Ovary (tissue), 10 donors: Measurements from ENCODE around the gene PLA2G12A. TPM values are rescaled to one million over a fixed set of nuclear protein-coding genes. Genes with fewer than 3 reads are reported as not detected.

Experiments used
- DNase-seq, 5 donors: peaks; one replicate each; pipeline ENCODE4 v3.0.0-alpha.2; 2019 to 2020
- H3K27ac ChIP-seq, 2 donors: fragments of 200-600 bp; one replicate each; pipeline versions ENCODE4 v1.5.1 to v1.8.0; 2019 to 2022
- H3K27me3 ChIP-seq: fragments of 200-600 bp; one replicate; pipeline ENCODE4 v1.8.0; 2022
- H3K36me3 ChIP-seq: fragments of 200-600 bp; sonication (generic); one replicate; pipeline ENCODE4 v1.5.1; 2019
- H3K4me1 ChIP-seq: one replicate; pipeline ENCODE4 v1.8.1; 2013; ENCODE audit warnings: mild to moderate bottlenecking, moderate library complexity; ENCODE audit not compliant: insufficient read depth
- H3K4me3 ChIP-seq: fragments of 200-600 bp; sonication (generic); one replicate; pipeline ENCODE4 v1.5.1; 2017
- H3K9me3 ChIP-seq, 2 donors: fragments of 200-600 bp in 1 of 2; sonication (generic) in 1 of 2; one replicate each; pipeline versions ENCODE4 v1.5.1 to v1.8.1; 2013 to 2019; ENCODE audit warnings: mild to moderate bottlenecking in 1 of 2, moderate library complexity in 1 of 2
- CTCF ChIP-seq, 3 donors: fragments of 450-650 bp in 2 of 3; fragments of 200-600 bp in 1 of 3; IDR thresholded peaks; one replicate each; pipeline versions ENCODE4 v1.5.1 to v1.8.0; 2016 to 2022; ENCODE audit warnings: antibody characterized with exemption in 3 of 3, mild to moderate bottlenecking in 1 of 3
- EP300 ChIP-seq: sonication (generic); formaldehyde crosslinking; IDR thresholded peaks from one replicate; pipeline ENCODE4 v1.6.1; 2017; ENCODE audit warnings: antibody characterized with exemption
- POLR2A ChIP-seq: fragments of 450-650 bp; IDR thresholded peaks from one replicate; pipeline ENCODE4 v1.6.1; 2017; ENCODE audit warnings: antibody characterized with exemption, mild to moderate bottlenecking, moderate library complexity
- WGBS, 3 donors: extraction: QIAGEN DNeasy Blood & Tissue Kit in 1 of 3; methylation state at CpG; one replicate each; pipeline versions ENCODE4 v1.1.5 to v1.1.7; 2013 to 2017; 5-methylcytosine and 5-hydroxymethylcytosine counted together
- intact Hi-C, 4 donors: fragments of 100-400 bp; cut with DNase I; formaldehyde crosslinking; loops; one replicate each; pipeline versions ENCODE4 v1.11.0 to v1.15.1; 2022 to 2023
- long read RNA-seq, 3 donors: library from polyadenylated mRNA in 2 of 3; unstranded in 2 of 3; transcript quantifications; one replicate each; pipeline ENCODE4 v2.0.0 and lab custom pipeline, GENCODE V29; 2021 to 2026
- polyA plus RNA-seq, 2 donors: library from polyadenylated mRNA; stranded (reverse); fragments of 200-250 nt in 1 of 2; fragments of 350-450 nt in 1 of 2; fragmentation: Illumina TruSeq in 1 of 2; extraction: RNeasy Lipid Tissue Mini Kit (QIAGEN cat#74804) in 1 of 2; gene quantifications; one replicate each; pipeline ENCODE4 v1.2.3, GENCODE V29; 2013 to 2014
- total RNA-seq, 7 donors: library from RNA; depleted of rRNA in 2 of 7; stranded (reverse); fragments of >200 nt in 2 of 7; fragmentation: NEBNext Ultra II Directional in 3 of 7; extraction: Animal tissue kit (Norgen Biotek cat#: 25700) in 3 of 7; gene quantifications; one replicate each; pipeline versions ENCODE4 v1.1.0 to v1.2.4, GENCODE V29; 2016 to 2023
- donor health status: DM: no; HTN: no; CAD: no; lungs with moderate emphysema.
- donor health status: DM: no; HTN: no; CAD: no.
- donor health status: Bipolar disorder and iron deficiency.
- donor health status: DM: yes; HTN: yes; CAD: no.
- donor health status: DM: no; HTN: no; CAD: no.
- donor health status: DM: yes; HTN: yes; CAD: no.

The PLA2G12A gene
- total RNA-seq (10 to 100 TPM; 31.2 to 84.3 (median 35.9) TPM), polyA plus RNA-seq (10 to 100 TPM; 11.0 to 31.7 TPM)
- long read RNA-seq, donor 1, full-length matches to known transcripts = 61 of 66 reads
- long read RNA-seq, donor 1, partial matches to known transcripts = 0 of 66 reads
- long read RNA-seq, donor 1, other reads (novel, unspliced or antisense) = 5 of 66 reads
- long read RNA-seq, donor 2, full-length matches to known transcripts = 51 of 51 reads
- long read RNA-seq, donor 2, partial matches to known transcripts = 0 of 51 reads
- long read RNA-seq, donor 2, other reads (novel, unspliced or antisense) = 0 of 51 reads
- long read RNA-seq, donor 3, full-length matches to known transcripts = 28 of 31 reads
- long read RNA-seq, donor 3, partial matches to known transcripts = 0 of 31 reads
- long read RNA-seq, donor 3, other reads (novel, unspliced or antisense) = 3 of 31 reads

- TF ChIP-seq POLR2A (peak; percentile 52), EP300 (no peak)
- WGBS, 3 donors = 0 to 1% (median 0%) methylated on average over 53 to 83 of the region's 83 CpGs
- Histone ChIP-seq H3K9me3 (no peaks in the 10 kb centered on the region), H3K4me1 (no peaks in the 10 kb centered on the region), H3K27ac (peak within 1 kb of the TSS; percentile 72 to 76), H3K4me3 (peak within 1 kb of the TSS; percentile 83), H3K27me3 (no peaks in the 10 kb centered on the region), H3K36me3 (no peaks in the 10 kb centered on the region)
- intact Hi-C loops = loop anchor here in 2 of 4 donors (5.0 to 10.0 kb wide), 3 partner anchors 85 to 298 kb away; partner anchors contain the start of genes SEC24B (in 2 of the 2) and GAR1 (in 1 of the 2)
- peak; percentile 63 to 84 (median 81) for DNase-seq
Measured at GRCh38 chr4:109729718-109730618, at the start of gene PLA2G12A. PLA2G12A (minus strand) TSS chr4:109730070; CDS start chr4:109729809, 261 bp downstream.

GRCh38 chr4:109764789-109765402 is 35.0 kb upstream of the PLA2G12A start:
- no peak for TF ChIP-seq POLR2A
- no peak for TF ChIP-seq EP300
- no peak for TF ChIP-seq CTCF (IDR thresholded peaks at IDR 0.05)
- Histone ChIP-seq H3K9me3 (no peaks in the 10 kb centered on the region), H3K4me3 (no peak overlapping the region), H3K27me3 (no peaks in the 10 kb centered on the region), H3K27ac (no peak overlapping the region), H3K36me3 (no peaks in the 10 kb centered on the region), H3K4me1 (peaks cover 2% of the 10 kb centered on the region)
- DNase-seq = no peak
- 21 to 35% (median 23%) methylated on average over 5 of the region's 5 CpGs for WGBS, 3 donors
- intact Hi-C loops = no loop called here

- H3K9me3 ChIP-seq = no peaks in the 10 kb centered on the region
- TF ChIP-seq CTCF (IDR thresholded peaks at IDR 0.05) = no peak
- no peak for TF ChIP-seq POLR2A
- no peak for TF ChIP-seq EP300
- H3K36me3 ChIP-seq = no peaks in the 10 kb centered on the region
- peak in 4 of 5 donors; percentile 10 to 51 (median 26) for DNase-seq
- intact Hi-C loops = no loop called here
- no peak overlapping the region for H3K27ac ChIP-seq
- WGBS, 3 donors = 3 to 21% (median 10%) methylated on average over 2 of the region's 2 CpGs
- peaks cover 2% of the 10 kb centered on the region for H3K4me1 ChIP-seq
- H3K4me3 ChIP-seq = no peak overlapping the region
- no peaks in the 10 kb centered on the region for H3K27me3 ChIP-seq
Measured at GRCh38 chr4:109764376-109764775, 34.5 kb upstream of the PLA2G12A start.

GRCh38 chr4:109760682-109761081 is 30.8 kb upstream of the PLA2G12A start:
- H3K4me3 ChIP-seq = no peak overlapping the region
- peaks cover 2% of the 10 kb centered on the region for H3K4me1 ChIP-seq
- H3K9me3 ChIP-seq = no peaks in the 10 kb centered on the region
- H3K27me3 ChIP-seq = no peaks in the 10 kb centered on the region
- no peak for DNase-seq
- 81 to 91% (median 81%) methylated on average over 2 of the region's 2 CpGs for WGBS, 3 donors
- no peak overlapping the region for H3K27ac ChIP-seq
- intact Hi-C loops = no loop called here
- TF ChIP-seq EP300 (no peak), CTCF (IDR thresholded peaks at IDR 0.05) (no peak), POLR2A (no peak)
- H3K36me3 ChIP-seq = no peaks in the 10 kb centered on the region
